ENCODE data around the gene NUDT1. TPM values are rescaled to one million over a fixed set of nuclear protein-coding genes. Genes with fewer than 3 reads are reported as not detected.
A peak's percentile ranks its signal among the peaks of the same experiment; 100 is the strongest.

Gene NUDT1
- total RNA-seq, 2 experiments from 2014 or later = 12.8 to 13.0 TPM

DNA sequence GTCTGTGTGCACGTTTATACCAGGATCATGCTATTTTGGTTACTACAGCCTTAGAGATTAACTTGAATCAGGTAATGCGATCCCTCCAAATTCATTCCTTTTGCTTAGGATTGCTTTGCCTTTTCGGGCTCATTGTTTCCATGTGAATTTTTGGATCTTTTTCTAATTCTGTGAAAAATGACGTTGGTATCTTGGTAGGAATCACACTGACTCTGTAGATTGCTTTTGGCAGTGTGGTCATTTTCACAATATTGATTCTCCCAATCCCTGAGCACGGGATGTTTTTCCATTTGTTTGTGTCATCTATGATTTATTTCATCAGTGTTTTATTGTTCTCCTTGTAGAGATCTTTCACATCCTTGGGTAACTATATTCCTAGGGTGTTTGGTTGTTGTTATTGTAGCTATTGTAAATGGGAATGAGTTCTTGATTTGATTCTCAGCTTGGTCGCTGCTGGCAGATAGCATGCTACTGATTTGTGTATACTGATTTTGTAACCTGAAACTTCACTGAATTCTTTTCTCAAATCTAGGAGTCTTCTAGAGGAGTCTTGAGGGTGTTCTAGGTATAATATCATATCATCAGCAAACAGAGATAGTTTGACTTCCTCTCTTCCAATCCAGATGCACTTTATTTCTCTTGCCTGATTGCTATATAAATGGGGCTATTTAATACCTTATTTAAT, 54.1 kb downstream of the NUDT1 start:
- POLR2A ChIA-PET = no interaction called here
- Mint-ChIP-seq H3K27ac (no peak overlapping the region), H3K4me3 (no peak overlapping the region), H3K4me1 (ENCODE audit: low read depth) (peaks cover 7% of the 10 kb centered on the region), H3K36me3 (ENCODE audit: low read depth) (no peaks in the 10 kb centered on the region), H3K9me3 (no peaks in the 10 kb centered on the region), H3K27me3 (no peaks in the 10 kb centered on the region)
- H3K27ac ChIP-seq (ENCODE audit: low read depth in 1 of 2, low read length in 2 of 2) = no peak overlapping the region
- CTCF ChIA-PET = no interaction called here
- H3K4me3 ChIP-seq (ENCODE audit: low read length) = no peak overlapping the region
- TF ChIP-seq, protein P1, sequence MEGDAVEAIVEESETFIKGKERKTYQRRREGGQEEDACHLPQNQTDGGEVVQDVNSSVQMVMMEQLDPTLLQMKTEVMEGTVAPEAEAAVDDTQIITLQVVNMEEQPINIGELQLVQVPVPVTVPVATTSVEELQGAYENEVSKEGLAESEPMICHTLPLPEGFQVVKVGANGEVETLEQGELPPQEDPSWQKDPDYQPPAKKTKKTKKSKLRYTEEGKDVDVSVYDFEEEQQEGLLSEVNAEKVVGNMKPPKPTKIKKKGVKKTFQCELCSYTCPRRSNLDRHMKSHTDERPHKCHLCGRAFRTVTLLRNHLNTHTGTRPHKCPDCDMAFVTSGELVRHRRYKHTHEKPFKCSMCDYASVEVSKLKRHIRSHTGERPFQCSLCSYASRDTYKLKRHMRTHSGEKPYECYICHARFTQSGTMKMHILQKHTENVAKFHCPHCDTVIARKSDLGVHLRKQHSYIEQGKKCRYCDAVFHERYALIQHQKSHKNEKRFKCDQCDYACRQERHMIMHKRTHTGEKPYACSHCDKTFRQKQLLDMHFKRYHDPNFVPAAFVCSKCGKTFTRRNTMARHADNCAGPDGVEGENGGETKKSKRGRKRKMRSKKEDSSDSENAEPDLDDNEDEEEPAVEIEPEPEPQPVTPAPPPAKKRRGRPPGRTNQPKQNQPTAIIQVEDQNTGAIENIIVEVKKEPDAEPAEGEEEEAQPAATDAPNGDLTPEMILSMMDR (IDR thresholded peaks at IDR 0.05) = no peak
- intact Hi-C loops (cut with DNase I, micrococcal nuclease) = no loop called here
- peaks cover 0 to 5% of the 10 kb centered on the region in 2 experiments for H3K9me3 ChIP-seq (ENCODE audit: control insufficient read depth in 1 of 2, insufficient read depth in 1 of 2, low read length in 2 of 2)
- H3K36me3 ChIP-seq (ENCODE audit: insufficient read depth, low read length) = no peaks in the 10 kb centered on the region
- ATAC-seq (ENCODE audit: poor library complexity) = no peak
- no peak for DNase-seq
- no peaks in the 10 kb centered on the region for H3K4me1 ChIP-seq (ENCODE audit: insufficient read depth, low read length)
- no peaks in the 10 kb centered on the region for H3K27me3 ChIP-seq (ENCODE audit: control insufficient read depth in 1 of 2, insufficient read depth in 2 of 2, low read length in 2 of 2)

DNA sequence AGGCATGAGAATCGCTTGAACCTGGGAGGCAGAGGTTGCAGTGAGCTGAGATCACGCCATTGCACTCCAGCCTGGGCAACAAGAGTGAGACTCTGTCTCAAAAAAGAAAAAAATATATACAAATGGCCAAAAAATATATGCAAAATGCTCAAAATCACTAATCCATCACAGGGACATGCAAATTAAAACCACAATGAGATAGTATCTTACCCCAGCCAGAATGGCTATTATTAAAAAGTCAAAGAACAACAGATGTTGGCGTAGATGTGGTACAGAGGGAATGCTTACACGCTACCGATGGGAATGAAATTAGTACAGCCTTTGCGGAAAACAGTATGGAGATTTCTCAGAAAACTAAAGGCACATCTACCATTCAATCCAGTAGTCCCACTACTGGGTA, 54.8 kb downstream of the NUDT1 start:
- Mint-ChIP-seq H3K27ac (no peak overlapping the region), H3K4me3 (no peak overlapping the region), H3K4me1 (ENCODE audit: low read depth) (peaks cover 7% of the 10 kb centered on the region), H3K27me3 (no peaks in the 10 kb centered on the region), H3K36me3 (ENCODE audit: low read depth) (no peaks in the 10 kb centered on the region), H3K9me3 (no peaks in the 10 kb centered on the region)
- CTCF ChIA-PET = no interaction called here
- H3K27ac ChIP-seq (ENCODE audit: low read depth in 1 of 2, low read length in 2 of 2) = no peak overlapping the region
- no peak for DNase-seq
- no peaks in the 10 kb centered on the region for H3K4me1 ChIP-seq (ENCODE audit: insufficient read depth, low read length)
- H3K36me3 ChIP-seq (ENCODE audit: insufficient read depth, low read length) = no peaks in the 10 kb centered on the region
- TF ChIP-seq, protein P1 (IDR thresholded peaks at IDR 0.05) = no peak
- intact Hi-C loops (cut with DNase I, micrococcal nuclease) = no loop called here
- peaks cover 0 to 5% of the 10 kb centered on the region in 2 experiments for H3K9me3 ChIP-seq (ENCODE audit: control insufficient read depth in 1 of 2, insufficient read depth in 1 of 2, low read length in 2 of 2)
- POLR2A ChIA-PET = no interaction called here
- no peaks in the 10 kb centered on the region for H3K27me3 ChIP-seq (ENCODE audit: control insufficient read depth in 1 of 2, insufficient read depth in 2 of 2, low read length in 2 of 2)
- ATAC-seq (ENCODE audit: poor library complexity) = no peak
- H3K4me3 ChIP-seq (ENCODE audit: low read length) = no peak overlapping the region

DNA sequence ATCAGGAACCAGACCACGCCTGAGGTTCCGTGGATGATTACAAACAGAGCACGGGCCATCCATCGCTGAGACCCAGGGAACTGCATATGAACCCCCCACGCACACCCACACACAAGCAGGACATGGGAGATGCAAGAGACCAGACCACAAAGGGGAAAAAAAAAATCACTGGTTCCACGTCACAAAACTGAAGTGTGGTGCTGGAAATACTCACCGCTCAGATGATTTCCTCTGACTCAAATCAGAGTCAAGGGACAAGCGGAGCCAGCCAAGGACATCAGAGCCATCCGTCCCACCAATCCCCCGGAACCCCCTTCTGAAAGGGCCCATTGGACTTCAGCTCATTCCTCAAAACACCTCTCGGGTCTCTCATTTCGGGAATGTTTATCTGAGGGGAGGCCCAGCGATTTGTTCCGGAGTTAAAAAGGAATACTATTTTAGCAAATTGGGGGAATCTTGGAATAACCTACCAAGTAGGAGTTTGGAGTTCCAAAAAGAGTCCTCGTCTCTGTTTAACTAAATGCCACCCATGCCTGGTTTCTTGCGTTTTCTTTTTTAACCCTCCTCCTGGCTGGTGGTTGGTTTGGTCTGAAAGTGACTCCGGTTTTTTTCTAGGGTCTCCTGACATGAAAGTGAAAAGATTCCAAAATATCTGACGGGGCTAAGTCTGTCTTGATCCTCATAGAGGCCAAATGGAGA, 57.3 kb downstream of the NUDT1 start:
- H3K4me1 ChIP-seq (ENCODE audit: insufficient read depth, low read length) = no peaks in the 10 kb centered on the region
- H3K27me3 ChIP-seq (ENCODE audit: control insufficient read depth in 1 of 2, insufficient read depth in 2 of 2, low read length in 2 of 2) = no peaks in the 10 kb centered on the region
- H3K27ac ChIP-seq (ENCODE audit: low read depth in 1 of 2, low read length in 2 of 2) = no peak overlapping the region
- H3K9me3 Mint-ChIP-seq = no peaks in the 10 kb centered on the region
- no peak overlapping the region for H3K4me3 ChIP-seq (ENCODE audit: low read length)
- no peak overlapping the region for H3K4me3 Mint-ChIP-seq
- TF ChIP-seq, protein P1 (IDR thresholded peaks at IDR 0.05) = no peak
- ATAC-seq (ENCODE audit: poor library complexity) (no peak), DNase-seq (peak in 2 of 14 experiments; percentile 23 to 39)
- H3K27me3 Mint-ChIP-seq = no peaks in the 10 kb centered on the region
- H3K27ac Mint-ChIP-seq = no peak overlapping the region
- intact Hi-C loops (cut with DNase I, micrococcal nuclease) = no loop called here
- no peaks in the 10 kb centered on the region for H3K36me3 Mint-ChIP-seq (ENCODE audit: low read depth)
- H3K4me1 Mint-ChIP-seq (ENCODE audit: low read depth) = peaks cover 7% of the 10 kb centered on the region
- POLR2A ChIA-PET = no interaction called here
- H3K9me3 ChIP-seq (ENCODE audit: control insufficient read depth in 1 of 2, insufficient read depth in 1 of 2, low read length in 2 of 2) = peaks cover 0 to 5% of the 10 kb centered on the region in 2 experiments
- no peaks in the 10 kb centered on the region for H3K36me3 ChIP-seq (ENCODE audit: insufficient read depth, low read length)
- CTCF ChIA-PET = no interaction called here
